ENCODE measurements around the gene SLC66A1. TPM values are rescaled to one million over a fixed set of nuclear protein-coding genes. Genes with fewer than 3 reads are reported as not detected.

SLC66A1 gene
- total RNA-seq, 4 donors from 2014 or later = 10.0 to 16.5 (median 11.3) TPM

DNA sequence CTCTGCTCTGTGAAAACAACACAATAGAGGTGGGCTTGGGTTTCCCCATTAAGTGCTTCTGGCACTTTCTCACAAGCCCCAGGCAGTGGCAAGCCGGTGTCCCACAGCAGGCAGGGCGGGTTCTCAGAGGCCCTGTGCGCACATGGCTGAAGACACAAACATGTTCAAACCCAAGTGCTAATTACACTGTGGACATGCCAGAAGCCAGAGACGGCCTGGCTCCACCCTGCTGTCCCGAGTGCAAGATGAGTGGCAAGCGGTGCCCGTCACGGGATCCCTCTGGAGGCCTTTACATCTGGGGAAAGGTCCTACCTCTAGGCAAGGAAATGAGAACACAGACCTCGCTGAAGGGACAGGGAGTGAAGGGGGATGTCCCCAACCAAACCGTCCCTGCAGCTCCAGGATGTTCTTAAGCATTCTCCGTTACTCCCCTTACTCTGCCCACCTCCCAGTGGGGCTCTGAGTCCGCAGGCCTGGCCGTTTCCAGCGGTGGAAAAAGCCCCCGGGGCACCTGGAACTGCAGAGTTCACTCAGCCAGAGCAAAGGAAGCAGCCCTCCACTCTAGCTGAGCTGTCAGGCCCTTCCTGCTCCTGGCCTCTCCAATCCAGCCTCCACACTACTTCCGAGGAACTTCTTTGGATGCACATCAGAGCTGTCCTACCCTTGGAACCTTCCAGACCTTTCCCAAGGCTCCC, 57.4 kb downstream of the SLC66A1 start:
- no peaks in the 10 kb centered on the region for H3K9me3 ChIP-seq
- peaks cover 48 to 86% (median 78%) of the 10 kb centered on the region in 4 donors for H3K4me1 ChIP-seq
- peak overlapping the region in 3 of 4 donors; percentile 17 to 42 (median 34) for H3K27ac ChIP-seq (replicated peaks in 1 of 4)
- no peak overlapping the region for H3K4me3 ChIP-seq
- peaks cover 0 to 36% (median 26%) of the 10 kb centered on the region in 4 donors for H3K36me3 ChIP-seq
- 74% methylated on average over 15 of the region's 16 CpGs for WGBS
- DNase-seq (ENCODE audit: extremely low spot score) = no peak
- intact Hi-C loops (cut with DNase I) = no loop called here
- TF ChIP-seq EP300 (IDR thresholded peaks at IDR 0.05) (no peak), POLR2A (IDR thresholded peaks at IDR 0.05; ENCODE audit: low read depth) (no peak), POLR2AphosphoS5 (IDR thresholded peaks at IDR 0.05) (no peak)
- TF ChIP-seq, protein P1, sequence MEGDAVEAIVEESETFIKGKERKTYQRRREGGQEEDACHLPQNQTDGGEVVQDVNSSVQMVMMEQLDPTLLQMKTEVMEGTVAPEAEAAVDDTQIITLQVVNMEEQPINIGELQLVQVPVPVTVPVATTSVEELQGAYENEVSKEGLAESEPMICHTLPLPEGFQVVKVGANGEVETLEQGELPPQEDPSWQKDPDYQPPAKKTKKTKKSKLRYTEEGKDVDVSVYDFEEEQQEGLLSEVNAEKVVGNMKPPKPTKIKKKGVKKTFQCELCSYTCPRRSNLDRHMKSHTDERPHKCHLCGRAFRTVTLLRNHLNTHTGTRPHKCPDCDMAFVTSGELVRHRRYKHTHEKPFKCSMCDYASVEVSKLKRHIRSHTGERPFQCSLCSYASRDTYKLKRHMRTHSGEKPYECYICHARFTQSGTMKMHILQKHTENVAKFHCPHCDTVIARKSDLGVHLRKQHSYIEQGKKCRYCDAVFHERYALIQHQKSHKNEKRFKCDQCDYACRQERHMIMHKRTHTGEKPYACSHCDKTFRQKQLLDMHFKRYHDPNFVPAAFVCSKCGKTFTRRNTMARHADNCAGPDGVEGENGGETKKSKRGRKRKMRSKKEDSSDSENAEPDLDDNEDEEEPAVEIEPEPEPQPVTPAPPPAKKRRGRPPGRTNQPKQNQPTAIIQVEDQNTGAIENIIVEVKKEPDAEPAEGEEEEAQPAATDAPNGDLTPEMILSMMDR (IDR thresholded peaks at IDR 0.05) = no peak
- no peaks in the 10 kb centered on the region for H3K27me3 ChIP-seq

DNA sequence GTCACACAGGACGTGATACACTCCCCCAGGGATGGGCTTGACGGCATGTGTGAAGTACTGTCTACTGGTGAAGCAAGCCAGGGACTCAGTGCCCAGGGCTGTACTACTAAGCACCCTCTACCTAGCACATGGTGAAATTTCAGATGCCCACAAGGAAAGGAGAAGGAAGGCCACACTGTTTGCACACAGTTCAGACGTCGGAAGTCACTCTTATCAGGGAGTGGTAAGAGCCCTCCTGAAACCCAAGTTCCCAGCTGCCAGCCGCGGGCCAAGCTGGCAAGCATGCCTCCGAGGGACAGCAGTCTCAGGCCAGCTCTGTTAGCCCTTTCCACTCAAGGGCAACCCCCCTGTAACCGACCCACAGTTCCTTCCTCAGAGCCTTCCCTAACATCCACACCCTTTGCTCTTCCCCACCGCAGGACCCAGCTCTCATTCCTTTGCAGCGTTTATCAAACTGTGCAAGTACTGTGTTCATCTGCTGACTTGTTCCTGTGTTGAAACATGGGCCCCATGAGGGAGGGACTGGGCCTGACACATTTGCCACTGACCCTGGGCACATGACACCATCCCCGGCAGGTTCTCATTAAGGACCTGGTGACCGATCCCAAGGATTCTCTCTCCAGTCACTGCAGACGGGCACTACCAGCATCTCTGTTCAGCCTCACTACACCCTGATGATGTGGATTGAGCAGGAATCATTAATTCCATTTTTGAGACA, 58.5 kb downstream of the SLC66A1 start:
- TF ChIP-seq, protein P1 (IDR thresholded peaks at IDR 0.05) = no peak
- no peak for TF ChIP-seq EP300 (IDR thresholded peaks at IDR 0.05)
- TF ChIP-seq POLR2AphosphoS5 (IDR thresholded peaks at IDR 0.05) = no peak
- no peak for TF ChIP-seq POLR2A (IDR thresholded peaks at IDR 0.05; ENCODE audit: low read depth)
- no peaks in the 10 kb centered on the region for H3K9me3 ChIP-seq
- no peak overlapping the region for H3K4me3 ChIP-seq
- H3K27ac ChIP-seq (replicated peaks in 1 of 4) = peak overlapping the region in 3 of 4 donors; percentile 3 to 42 (median 34)
- intact Hi-C loops (cut with DNase I) = no loop called here
- H3K27me3 ChIP-seq = no peaks in the 10 kb centered on the region
- peaks cover 49 to 84% (median 76%) of the 10 kb centered on the region in 4 donors for H3K4me1 ChIP-seq
- no peak for DNase-seq (ENCODE audit: extremely low spot score)
- peaks cover 0 to 38% (median 31%) of the 10 kb centered on the region in 4 donors for H3K36me3 ChIP-seq
- WGBS = 87% methylated on average over 11 of the region's 13 CpGs

DNA sequence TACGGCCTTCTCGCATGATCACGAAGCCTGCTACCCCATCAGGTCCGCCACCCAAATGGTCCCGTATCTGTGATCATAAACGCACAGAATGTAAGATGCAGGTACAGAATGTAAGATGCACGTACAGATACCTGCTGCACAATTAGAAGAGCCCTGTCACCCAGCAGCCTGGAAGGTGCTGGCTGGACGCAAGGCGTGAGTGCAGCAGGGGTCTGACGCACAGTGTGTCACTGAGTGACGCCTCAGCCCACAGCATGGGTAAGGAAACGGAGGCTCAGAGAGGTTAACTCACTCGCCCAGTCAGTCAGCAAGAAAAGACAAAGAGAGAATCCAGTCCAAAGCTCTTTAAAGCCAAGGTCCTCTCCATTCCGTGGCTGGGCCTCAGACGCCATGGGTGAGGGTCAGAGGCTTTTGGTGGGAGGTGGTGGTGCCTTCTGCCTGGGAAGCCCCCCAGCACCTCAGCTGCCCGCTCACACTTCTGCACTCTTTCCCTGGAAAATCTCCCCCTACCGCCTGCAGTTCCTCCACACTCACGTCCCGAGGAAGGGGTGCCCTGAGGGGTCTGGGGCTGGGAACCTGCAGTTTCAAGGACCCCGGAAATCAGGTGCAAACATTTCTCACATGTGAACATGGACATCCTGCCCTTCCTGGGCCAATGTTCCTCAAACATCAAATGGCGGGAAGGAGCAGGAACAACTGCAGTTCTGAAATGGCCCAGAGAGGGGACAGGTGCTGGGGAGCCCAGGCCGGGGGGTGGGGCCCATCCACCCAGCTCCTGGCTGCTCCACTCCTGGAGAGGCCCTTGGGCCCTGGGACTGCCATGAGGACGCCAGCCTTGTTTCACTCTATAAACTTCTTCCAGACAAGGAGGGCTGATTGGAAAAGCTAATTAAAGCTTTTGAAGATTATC, 59.4 kb downstream of the SLC66A1 start:
- peak overlapping the region in 1 of 4 donors; percentile 63 for H3K27ac ChIP-seq (replicated peaks in 1 of 4)
- DNase-seq (ENCODE audit: extremely low spot score) = no peak
- no peak for TF ChIP-seq EP300 (IDR thresholded peaks at IDR 0.05)
- no peak for TF ChIP-seq POLR2A (IDR thresholded peaks at IDR 0.05; ENCODE audit: low read depth)
- TF ChIP-seq, protein P1 (IDR thresholded peaks at IDR 0.05) = no peak
- TF ChIP-seq POLR2AphosphoS5 (IDR thresholded peaks at IDR 0.05) = no peak
- intact Hi-C loops (cut with DNase I) = no loop called here
- no peak overlapping the region for H3K4me3 ChIP-seq
- H3K9me3 ChIP-seq = no peaks in the 10 kb centered on the region
- no peaks in the 10 kb centered on the region for H3K27me3 ChIP-seq
- WGBS = 96% methylated on average over 19 of the region's 23 CpGs
- peaks cover 47 to 75% (median 69%) of the 10 kb centered on the region in 4 donors for H3K4me1 ChIP-seq
- H3K36me3 ChIP-seq = peaks cover 5 to 47% (median 39%) of the 10 kb centered on the region in 4 donors

DNA sequence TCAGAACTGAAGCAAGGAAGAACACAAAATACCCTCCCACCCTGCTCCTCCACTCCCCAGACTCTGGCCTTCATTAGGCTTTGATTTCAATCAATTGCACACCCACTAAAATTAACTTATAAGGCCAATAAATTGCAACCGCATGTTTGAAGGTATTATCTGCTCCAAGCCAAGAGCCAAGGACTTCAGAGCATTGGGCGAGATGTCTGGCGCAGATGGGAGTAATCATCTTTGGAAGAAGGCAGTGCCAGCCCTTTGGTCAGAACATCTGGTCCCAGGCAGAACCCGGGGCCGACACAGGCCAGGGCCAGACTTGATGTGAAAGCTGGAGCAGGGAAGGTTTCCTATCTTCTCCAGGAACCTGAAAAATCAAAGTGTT, 60.0 kb downstream of the SLC66A1 start:
- intact Hi-C loops (cut with DNase I) = no loop called here
- peaks cover 41 to 69% (median 62%) of the 10 kb centered on the region in 4 donors for H3K4me1 ChIP-seq
- WGBS = 79% methylated on average over 5 of the region's 5 CpGs
- no peak for DNase-seq (ENCODE audit: extremely low spot score)
- H3K9me3 ChIP-seq = no peaks in the 10 kb centered on the region
- TF ChIP-seq, protein P1 (IDR thresholded peaks at IDR 0.05) = no peak
- TF ChIP-seq POLR2AphosphoS5 (IDR thresholded peaks at IDR 0.05) (no peak), EP300 (IDR thresholded peaks at IDR 0.05) (no peak), POLR2A (IDR thresholded peaks at IDR 0.05; ENCODE audit: low read depth) (no peak)
- H3K36me3 ChIP-seq = peaks cover 9 to 53% (median 46%) of the 10 kb centered on the region in 4 donors
- no peak overlapping the region for H3K4me3 ChIP-seq
- peak overlapping the region; percentile 62 to 71 (median 64) for H3K27ac ChIP-seq (replicated peaks in 1 of 4)
- no peaks in the 10 kb centered on the region for H3K27me3 ChIP-seq
